IPS-15b (cell line): ENCODE measurements around the gene ZFHX3.

Experiments used
- H3K27me3 ChIP-seq: one replicate; pipeline ENCODE4 v1.6.1; 2013; ENCODE audit warnings: low read length; ENCODE audit not compliant: control insufficient read depth, insufficient read depth
- H3K36me3 ChIP-seq: one replicate; pipeline ENCODE4 v1.6.1; 2013; ENCODE audit warnings: low read length; ENCODE audit not compliant: control insufficient read depth, insufficient read depth
- H3K4me1 ChIP-seq: one replicate; pipeline ENCODE4 v1.6.1; 2013; ENCODE audit warnings: mild to moderate bottlenecking, low read length; ENCODE audit not compliant: control insufficient read depth, insufficient read depth
- H3K4me3 ChIP-seq: one replicate; pipeline ENCODE4 v1.5.1; 2013; ENCODE audit warnings: low read depth, low read length
- H3K9ac ChIP-seq: one replicate; pipeline ENCODE4 v1.6.1; 2013; ENCODE audit warnings: low read depth, mild to moderate bottlenecking, low read length
- H3K9me3 ChIP-seq: one replicate; pipeline ENCODE4 v1.6.1; 2013; ENCODE audit warnings: mild to moderate bottlenecking, low read length; ENCODE audit not compliant: control insufficient read depth, insufficient read depth

ZFHX3 gene

DNA sequence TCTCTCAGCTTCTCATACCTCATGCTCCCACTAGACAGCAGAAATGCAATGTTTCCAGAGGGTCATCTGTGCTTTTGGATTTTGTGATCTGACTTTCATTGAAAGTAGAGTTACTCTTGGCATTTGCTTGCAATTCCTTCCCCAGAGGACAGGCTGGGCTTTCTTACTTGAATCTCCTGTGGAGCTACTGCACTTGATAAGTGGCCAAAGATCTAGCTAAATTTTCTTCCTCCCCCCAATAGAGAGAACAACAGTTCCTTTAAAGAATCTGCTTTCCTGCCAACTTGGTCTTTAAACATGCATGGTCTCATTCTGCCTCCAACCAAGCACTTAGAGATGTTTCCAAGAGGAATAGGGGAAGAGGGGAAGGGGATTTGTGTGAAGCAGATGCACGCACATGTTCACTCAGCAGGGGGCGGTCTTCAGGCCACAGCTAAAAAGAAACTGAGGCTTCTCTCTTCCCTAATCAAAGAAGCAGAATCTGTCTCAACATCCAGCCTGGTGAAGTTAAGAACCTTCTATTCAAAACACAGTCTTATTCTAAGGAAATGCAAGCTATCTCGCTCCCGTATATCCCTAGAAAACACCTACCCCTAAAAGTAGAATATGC is 229.6 kb downstream of the ZFHX3 start:
- peaks cover 2% of the 10 kb centered on the region for H3K27me3 ChIP-seq
- H3K4me3 ChIP-seq = no peak overlapping the region
- no peaks in the 10 kb centered on the region for H3K9me3 ChIP-seq

DNA sequence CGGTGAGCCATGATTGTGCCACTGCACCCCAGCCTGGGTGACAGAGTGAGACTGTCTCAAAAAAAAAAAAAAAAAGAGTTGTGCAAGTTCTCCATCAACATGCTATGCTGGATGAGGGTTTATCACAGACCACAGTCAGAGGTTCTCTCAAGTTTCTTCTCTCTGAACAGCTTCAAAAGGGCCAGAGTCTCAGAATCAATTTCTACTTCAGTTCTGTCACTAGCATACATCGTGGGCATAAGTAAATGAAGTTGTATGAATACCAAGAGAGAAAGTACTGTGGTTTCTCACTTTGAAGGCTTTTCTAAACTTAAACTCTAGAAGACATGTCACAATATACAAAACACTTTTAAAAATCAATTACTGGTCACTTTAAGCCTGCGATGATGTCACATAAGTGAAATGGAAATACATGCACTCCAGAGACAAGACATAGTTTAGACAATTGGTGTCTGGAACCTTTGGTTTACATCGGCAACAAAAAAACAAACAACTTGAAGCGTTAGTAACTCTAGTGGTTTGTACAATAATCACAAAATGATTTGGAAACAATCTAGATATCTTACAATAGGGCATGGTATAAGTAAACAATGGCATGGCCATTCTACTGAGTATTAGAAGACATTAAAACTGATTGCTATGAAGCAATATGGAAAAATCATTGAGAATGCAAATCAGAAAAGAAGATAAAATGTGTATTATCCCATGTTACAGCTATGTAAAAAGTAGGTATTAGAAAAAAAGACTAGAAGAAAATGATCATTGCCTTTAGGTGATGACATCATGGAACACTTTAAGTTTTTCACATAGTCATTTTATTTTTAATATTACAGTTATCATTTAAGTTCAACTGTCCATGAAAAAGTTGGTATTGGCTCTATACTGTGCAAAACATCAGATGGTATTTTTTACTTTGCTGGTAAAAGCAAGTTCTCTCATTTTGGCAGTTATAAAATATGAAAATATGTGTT is 232.3 kb downstream of the ZFHX3 start:
- Histone ChIP-seq H3K27me3 (no peaks in the 10 kb centered on the region), H3K4me1 (peaks cover 2% of the 10 kb centered on the region), H3K36me3 (no peaks in the 10 kb centered on the region), H3K9me3 (no peaks in the 10 kb centered on the region), H3K4me3 (no peak overlapping the region), H3K9ac (no peak overlapping the region)

More for the DNA sequence above, 229.6 kb downstream of the ZFHX3 start:
- H3K9ac ChIP-seq = no peak overlapping the region
- H3K4me1 ChIP-seq = peaks cover 2% of the 10 kb centered on the region
- no peaks in the 10 kb centered on the region for H3K36me3 ChIP-seq

DNA sequence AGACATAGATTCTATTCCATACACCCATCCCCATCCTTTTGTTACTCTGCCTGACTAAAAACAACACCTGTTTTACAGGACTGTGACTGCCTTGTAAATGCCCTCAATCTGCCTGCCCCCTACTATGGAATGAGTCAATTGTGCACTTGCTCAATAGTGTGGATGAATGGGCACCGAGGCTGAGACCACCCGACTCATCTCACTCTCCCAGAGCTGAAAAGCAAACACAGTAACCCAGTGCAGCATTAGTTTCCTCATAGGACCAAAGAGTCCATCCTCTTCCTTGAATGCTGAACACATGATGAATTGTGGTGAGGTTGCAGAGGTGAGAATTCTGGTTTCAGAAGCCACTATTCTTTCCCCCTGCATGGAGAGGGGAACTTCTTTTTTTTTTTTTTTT is 233.7 kb downstream of the ZFHX3 start:
- H3K36me3 ChIP-seq = no peaks in the 10 kb centered on the region
- H3K9ac ChIP-seq = no peak overlapping the region
- H3K27me3 ChIP-seq = no peaks in the 10 kb centered on the region
- no peak overlapping the region for H3K4me3 ChIP-seq
- H3K4me1 ChIP-seq = peaks cover 2% of the 10 kb centered on the region
- no peaks in the 10 kb centered on the region for H3K9me3 ChIP-seq

DNA sequence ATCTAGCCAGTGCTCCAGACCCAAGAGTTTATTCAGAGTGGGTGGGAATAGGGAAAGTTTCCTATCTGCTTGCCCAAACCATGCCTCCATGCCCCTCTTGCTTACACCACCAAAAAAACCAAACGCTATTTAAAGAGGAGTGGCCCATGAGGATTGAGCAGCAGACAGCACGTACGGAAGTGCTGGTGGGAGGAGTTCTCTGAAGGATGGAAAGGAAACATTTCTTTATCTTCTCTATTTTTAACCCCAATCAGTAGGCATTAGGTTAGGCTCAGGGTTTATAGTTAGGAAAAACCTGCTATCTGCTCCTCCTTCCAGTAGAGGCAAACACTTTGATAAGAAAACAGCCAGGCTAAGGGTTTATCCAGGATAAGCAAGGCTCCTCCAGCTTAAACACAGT is 235.3 kb downstream of the ZFHX3 start:
- no peak overlapping the region for H3K9ac ChIP-seq
- no peaks in the 10 kb centered on the region for H3K27me3 ChIP-seq
- no peaks in the 10 kb centered on the region for H3K9me3 ChIP-seq
- no peaks in the 10 kb centered on the region for H3K36me3 ChIP-seq
- no peaks in the 10 kb centered on the region for H3K4me1 ChIP-seq
- no peak overlapping the region for H3K4me3 ChIP-seq

DNA sequence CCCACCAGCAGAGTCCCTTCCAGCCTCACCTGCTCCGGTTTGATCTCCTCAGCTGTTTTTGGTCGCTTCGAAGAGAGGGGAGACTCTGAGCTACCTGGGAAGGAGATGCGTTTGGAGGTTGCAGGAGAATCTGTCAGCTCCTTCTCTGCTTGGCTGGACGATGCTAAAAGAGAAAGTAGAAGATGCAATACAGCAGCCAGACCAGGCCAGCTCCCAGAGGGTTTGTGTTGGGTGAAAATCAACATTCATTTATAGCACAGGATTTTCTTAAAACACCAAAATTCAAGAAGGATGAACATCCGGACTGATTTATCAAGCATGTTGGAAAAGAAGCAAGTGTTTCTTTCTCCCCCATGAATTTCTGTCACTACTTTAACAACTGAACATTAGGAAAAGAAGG is 236.1 kb downstream of the ZFHX3 start:
- Histone ChIP-seq H3K36me3 (no peaks in the 10 kb centered on the region), H3K27me3 (no peaks in the 10 kb centered on the region), H3K4me3 (no peak overlapping the region)

DNA sequence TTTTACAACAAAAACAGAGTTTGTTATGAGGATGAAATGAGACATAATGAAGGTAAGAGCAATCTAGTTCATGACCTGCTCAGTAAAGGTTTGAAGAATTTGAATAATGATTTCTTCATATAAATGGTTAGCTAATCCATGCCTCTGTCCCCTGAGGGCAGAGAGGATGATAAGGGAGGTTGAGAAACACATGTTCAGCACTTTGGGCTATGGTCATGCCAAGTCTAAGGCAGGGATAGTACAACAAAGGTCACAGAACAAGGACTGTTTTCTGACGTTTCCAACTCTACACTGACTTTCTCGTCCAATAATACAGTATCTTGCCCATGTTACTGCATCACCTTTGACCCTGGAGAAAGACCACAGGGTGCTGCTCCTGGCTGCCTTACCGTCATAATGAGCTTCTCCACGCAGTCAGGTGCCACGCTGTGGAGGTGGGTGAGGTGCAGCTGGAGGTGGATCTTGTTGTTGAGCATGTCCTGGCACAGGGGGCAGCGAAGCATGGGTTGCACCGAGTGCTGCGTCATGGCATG is 236.7 kb downstream of the ZFHX3 start:
- no peaks in the 10 kb centered on the region for H3K36me3 ChIP-seq
- no peak overlapping the region for H3K9ac ChIP-seq

More for the DNA sequence above, 236.1 kb downstream of the ZFHX3 start:
- Histone ChIP-seq H3K9me3 (no peaks in the 10 kb centered on the region), H3K9ac (no peak overlapping the region), H3K4me1 (no peaks in the 10 kb centered on the region)

DNA sequence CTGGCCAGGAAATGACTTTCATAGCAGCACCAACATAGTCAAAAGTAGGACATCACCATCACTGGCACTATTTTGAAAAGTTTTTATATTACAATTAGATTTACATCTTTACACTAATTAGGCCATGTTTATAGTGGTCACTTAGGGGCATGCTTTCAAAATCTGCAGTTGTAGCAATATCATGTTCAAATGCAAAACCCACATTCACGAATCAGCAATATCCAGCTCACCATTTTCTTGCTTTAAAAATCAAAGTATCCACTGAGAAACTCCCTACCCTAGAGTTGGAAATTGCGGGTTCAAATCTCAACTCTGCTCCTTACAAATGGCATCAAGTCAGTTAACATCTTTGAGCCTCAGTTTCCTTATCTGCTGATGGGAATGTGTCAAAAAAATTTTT is 237.4 kb downstream of the ZFHX3 start:
- Histone ChIP-seq H3K9me3 (no peaks in the 10 kb centered on the region), H3K27me3 (no peaks in the 10 kb centered on the region), H3K9ac (no peak overlapping the region), H3K4me1 (no peaks in the 10 kb centered on the region), H3K4me3 (no peak overlapping the region), H3K36me3 (no peaks in the 10 kb centered on the region)

More for the DNA sequence above, 236.7 kb downstream of the ZFHX3 start:
- H3K9me3 ChIP-seq = no peaks in the 10 kb centered on the region
- no peak overlapping the region for H3K4me3 ChIP-seq
- H3K4me1 ChIP-seq = no peaks in the 10 kb centered on the region
- no peaks in the 10 kb centered on the region for H3K27me3 ChIP-seq

DNA sequence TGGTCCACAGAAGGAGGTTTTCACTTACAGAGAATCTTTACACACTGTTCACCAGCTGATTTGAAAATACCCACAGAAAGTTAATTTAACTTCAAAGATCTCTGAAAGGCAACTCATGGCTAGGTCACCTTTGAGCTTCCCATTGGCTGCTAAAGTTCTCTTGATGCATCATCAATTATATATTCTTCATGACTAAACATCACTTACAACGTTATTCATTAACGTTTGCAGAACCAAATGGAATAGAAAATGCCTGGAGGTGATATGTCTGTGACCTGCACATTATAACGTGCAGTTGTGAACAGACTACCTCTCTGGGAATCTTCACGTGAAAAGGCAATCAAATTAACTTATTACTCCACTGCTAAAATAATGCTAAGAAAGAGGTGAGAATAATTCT is 238.5 kb downstream of the ZFHX3 start:
- Histone ChIP-seq H3K4me1 (no peaks in the 10 kb centered on the region), H3K9me3 (no peaks in the 10 kb centered on the region), H3K9ac (no peak overlapping the region), H3K4me3 (no peak overlapping the region), H3K27me3 (no peaks in the 10 kb centered on the region), H3K36me3 (no peaks in the 10 kb centered on the region)

DNA sequence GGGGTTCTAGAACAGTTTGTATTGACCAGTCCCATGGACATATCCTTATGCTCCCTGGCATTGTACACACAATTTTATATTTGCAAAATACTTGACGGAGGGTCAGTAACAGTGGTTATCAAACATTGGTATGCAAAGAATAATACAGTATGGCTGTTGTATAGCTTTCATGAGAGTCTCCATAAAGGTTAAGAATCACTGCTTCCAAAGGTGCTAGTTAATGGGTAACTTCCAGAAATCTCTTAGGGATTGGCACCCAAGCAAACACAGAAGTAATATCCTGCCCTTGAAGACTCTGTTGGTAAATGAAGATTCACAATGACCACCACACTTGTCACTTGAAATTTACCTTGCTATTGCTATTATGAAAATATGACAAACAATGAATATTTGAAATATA is 239.2 kb downstream of the ZFHX3 start:
- H3K9ac ChIP-seq = no peak overlapping the region

DNA sequence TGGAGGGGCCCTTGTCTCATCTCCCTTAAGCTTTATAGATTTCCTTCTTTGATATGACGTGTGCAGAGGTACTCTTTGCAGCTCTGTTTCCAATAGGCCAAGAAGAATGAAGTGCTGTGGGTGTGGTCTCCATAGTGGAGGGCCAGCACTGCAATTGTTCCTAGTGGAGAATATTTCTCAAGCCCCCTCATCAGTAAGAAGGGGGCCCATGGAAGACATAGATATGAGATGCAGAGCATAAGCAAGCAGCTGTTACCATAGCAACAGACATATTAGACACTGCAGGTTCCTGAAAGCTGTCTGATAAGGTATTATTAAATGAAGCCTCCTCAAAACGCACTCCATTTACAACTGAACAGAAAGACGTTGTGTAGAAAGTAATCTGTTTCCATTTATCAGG is 240.7 kb downstream of the ZFHX3 start:
- Histone ChIP-seq H3K27me3 (no peaks in the 10 kb centered on the region), H3K4me1 (no peaks in the 10 kb centered on the region), H3K4me3 (no peak overlapping the region), H3K36me3 (no peaks in the 10 kb centered on the region), H3K9ac (no peak overlapping the region), H3K9me3 (no peaks in the 10 kb centered on the region)

More for the DNA sequence above, 239.2 kb downstream of the ZFHX3 start:
- H3K4me3 ChIP-seq = no peak overlapping the region
- H3K4me1 ChIP-seq = no peaks in the 10 kb centered on the region
- H3K27me3 ChIP-seq = no peaks in the 10 kb centered on the region
- H3K9me3 ChIP-seq = no peaks in the 10 kb centered on the region
- no peaks in the 10 kb centered on the region for H3K36me3 ChIP-seq

DNA sequence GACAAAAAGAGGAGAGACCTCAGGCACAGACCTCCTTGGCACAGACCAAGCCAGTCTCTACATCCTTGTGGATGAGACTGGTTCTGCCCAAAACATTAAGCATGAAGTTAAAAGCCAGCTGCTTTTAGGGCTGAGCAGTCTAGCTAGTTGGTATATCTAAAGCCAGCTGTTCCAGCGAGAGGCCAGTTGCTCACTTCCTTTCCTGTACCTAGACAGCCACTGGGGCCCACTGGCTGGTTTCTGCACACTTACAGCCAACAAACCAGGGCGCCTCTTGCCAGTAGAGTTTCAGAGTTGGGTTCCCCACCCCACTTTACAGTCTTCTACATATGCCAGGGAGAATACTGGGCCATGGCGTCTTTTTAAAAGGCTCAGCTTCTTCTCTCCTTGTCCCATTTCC is 242.4 kb downstream of the ZFHX3 start:
- Histone ChIP-seq H3K9me3 (no peaks in the 10 kb centered on the region), H3K36me3 (no peaks in the 10 kb centered on the region), H3K4me1 (peaks cover 2% of the 10 kb centered on the region), H3K9ac (no peak overlapping the region), H3K4me3 (no peak overlapping the region), H3K27me3 (no peaks in the 10 kb centered on the region)
